HepG2 (cell line): ENCODE data around the gene FBXO28. TPM values are rescaled to one million over a fixed set of nuclear protein-coding genes. Genes with fewer than 3 reads are reported as not detected.

Experiments used
- ATAC-seq: fragments of 200-7000 bp; cut with Tn5 transposase; 3 replicates; pipeline ENCODE4 v1.9.1; 2020; ENCODE audit warnings: mild to moderate bottlenecking, moderate library complexity
- BruUV-seq: library from RNA; stranded (reverse); fragments of 400-500 nt; replicated peaks from 2 replicates; lab custom pipeline; 2021; lab: Mats Ljungman, UMichigan
- CTCF ChIA-PET: fragments of 300-600 bp; formaldehyde crosslinking; extraction: SDS; loops from one replicate; lab custom pipeline; 2021; ENCODE audit warnings: low total read pairs, inconsistent platforms, low intra/inter-chr PET ratio; lab: Yijun Ruan, JAX
- POLR2A ChIA-PET: fragments of 350-600 bp; sonication (Branson Sonifier 250); formaldehyde crosslinking; loops from one replicate; lab custom pipeline; 2020; ENCODE audit warnings: antibody characterized with exemption, inconsistent platforms; lab: Yijun Ruan, JAX
- DNase-seq: peaks from one replicate; pipeline ENCODE4 v3.0.0-alpha.2; 2015; ENCODE audit warnings: low spot score
- FAIRE-seq: peaks from 3 replicates; lab custom pipeline; 2011; peaks lifted over from hg19 to GRCh38; lab: Jason Lieb, UNC
- H2AFZ ChIP-seq: one replicate; pipeline ENCODE4 v1.6.1; 2011; ENCODE audit warnings: low read length, inconsistent platforms
- H3K27ac ChIP-seq: fragments of 300-600 bp; 3 replicates; pipeline ENCODE4 v1.8.0; 2011; ENCODE audit warnings: mixed run types, mild to moderate bottlenecking, mixed read lengths, low read length, inconsistent platforms; ENCODE audit not compliant: insufficient read depth; ENCODE audit errors: extremely low read length
- H3K27me3 ChIP-seq, 2 experiments: fragments of 200-600 bp in 1 of 2; 2 replicates in 1 of 2; 3 replicates in 1 of 2; pipeline versions ENCODE4 v1.6.0 to v1.8.0; 2011; ENCODE audit warnings: low read length in 2 of 2, mild to moderate bottlenecking in 2 of 2, moderate library complexity in 2 of 2, inconsistent platforms in 1 of 2; ENCODE audit not compliant: insufficient read depth in 2 of 2, control insufficient read depth in 1 of 2
- H3K36me3 ChIP-seq, 2 experiments: fragments of 200-600 bp in 1 of 2; replicated peaks in 1 of 2; 2 replicates in 1 of 2; 3 replicates in 1 of 2; pipeline versions ENCODE4 v1.5.1 to v1.8.0; 2011; ENCODE audit warnings: low read length in 2 of 2, inconsistent platforms in 1 of 2; ENCODE audit not compliant: insufficient read depth in 2 of 2, control insufficient read depth in 1 of 2
- H3K4me1 ChIP-seq: 2 replicates; pipeline ENCODE4 v1.5.1; 2012; ENCODE audit warnings: low read length, inconsistent platforms; ENCODE audit not compliant: insufficient read depth
- H3K4me2 ChIP-seq: 2 replicates; pipeline ENCODE4 v1.6.0; 2011; ENCODE audit warnings: low read depth, low read length, inconsistent platforms
- H3K4me3 ChIP-seq, 3 experiments: fragments of 200-600 bp in 1 of 3; sonication (generic), shearing (Covaris generic) in 1 of 3; replicated peaks in 1 of 3; 2 replicates each; pipeline ENCODE4 v1.5.1; 2011 to 2016; ENCODE audit warnings: low read length in 3 of 3, inconsistent platforms in 2 of 3, low read depth in 2 of 3, mild to moderate bottlenecking in 2 of 3, control low read depth in 1 of 3, mixed read lengths in 1 of 3; ENCODE audit not compliant: insufficient read depth in 1 of 3
- H3K79me2 ChIP-seq: one replicate; pipeline ENCODE4 v1.6.1; 2011; ENCODE audit warnings: low read length, inconsistent platforms; ENCODE audit not compliant: insufficient read depth
- H3K9ac ChIP-seq: 2 replicates; pipeline ENCODE4 v1.6.0; 2011; ENCODE audit warnings: mild to moderate bottlenecking, low read depth, low read length, inconsistent platforms; ENCODE audit not compliant: insufficient read depth
- H3K9me3 ChIP-seq: 2 replicates; pipeline ENCODE4 v1.5.1; 2012; ENCODE audit warnings: mild to moderate bottlenecking, low read length
- H4K20me1 ChIP-seq: 2 replicates; pipeline ENCODE4 v1.6.0; 2011; ENCODE audit warnings: inconsistent platforms, mild to moderate bottlenecking, low read length, moderate library complexity; ENCODE audit not compliant: insufficient read depth
- CEBPG ChIP-seq: IDR thresholded peaks from 2 replicates; pipeline ENCODE4 v1.6.1; 2016
- CHD4 ChIP-seq: fragments of 200-600 bp; sonication (generic); IDR thresholded peaks from 2 replicates; pipeline ENCODE4 v1.7.0; 2017; ENCODE audit warnings: mild to moderate bottlenecking, low read length, borderline replicate concordance
- FOSL2 ChIP-seq: sonication (generic); formaldehyde crosslinking; IDR thresholded peaks from 2 replicates; pipeline ENCODE4 v1.4.0; 2020; ENCODE audit warnings: missing genetic modification reagents
- GFI1 ChIP-seq: sonication (generic); formaldehyde crosslinking; IDR thresholded peaks from 2 replicates; pipeline ENCODE4 v1.5.0; 2020; ENCODE audit warnings: missing genetic modification reagents, mild to moderate bottlenecking, borderline replicate concordance
- KDM3A ChIP-seq: IDR thresholded peaks from 2 replicates; pipeline ENCODE4 v1.6.1; 2018; ENCODE audit warnings: low read depth, missing compliant biosample characterization
- NONO ChIP-seq, 2 experiments: fragments of 450-650 bp in 1 of 2; sonication (generic) in 1 of 2; formaldehyde crosslinking in 1 of 2; IDR thresholded peaks in 1 of 2; conservative IDR thresholded peaks in 1 of 2; 2 replicates each; pipeline versions ENCODE4 v1.6.1 to v1.8.0; 2017 to 2022; ENCODE audit warnings: mild to moderate bottlenecking in 1 of 2, missing genetic modification reagents in 1 of 2, moderate library complexity in 1 of 2
- POLR2AphosphoS2 ChIP-seq: IDR thresholded peaks from 2 replicates; pipeline ENCODE4 v1.6.1; 2011; ENCODE audit warnings: low read depth, low read length, improper control_type of control experiment
- ZFP82 ChIP-seq: sonication (generic); formaldehyde crosslinking; IDR thresholded peaks from 2 replicates; pipeline ENCODE4 v1.5.1; 2020; ENCODE audit warnings: mild to moderate bottlenecking, missing genetic modification reagents, borderline replicate concordance
- ZNF275 ChIP-seq: sonication (generic); formaldehyde crosslinking; IDR thresholded peaks from 2 replicates; pipeline ENCODE4 v1.8.0; 2022; ENCODE audit warnings: missing genetic modification reagents, mild to moderate bottlenecking, inconsistent platforms, borderline replicate concordance
- ZNF574 ChIP-seq: sonication (generic); formaldehyde crosslinking; IDR thresholded peaks from 2 replicates; pipeline ENCODE4 v1.4.0; 2020; ENCODE audit warnings: missing genetic modification reagents
- WGBS: methylation state at CpG from one replicate; pipeline ENCODE4 v1.1.6; 2017; ENCODE audit warnings: low lambda C conversion rate; 5-methylcytosine and 5-hydroxymethylcytosine counted together
- in situ Hi-C: cut with HindIII; loops from 2 replicates; pipeline ENCODE4 v1.10.0; 2017; ENCODE audit warnings: low pct_unique_long_range_greater_than_20kb; ENCODE audit not compliant: extremely low pct_ligation_motif_present
- intact Hi-C: fragments of 100-400 bp; cut with micrococcal nuclease; formaldehyde crosslinking; loops from one replicate; pipeline ENCODE4 v1.10.0; 2022; ENCODE audit not compliant: unreplicated experiment
- polyA plus RNA-seq, 8 experiments: library from polyadenylated mRNA; depleted of rRNA in 3 of 8; stranded (reverse) in 7 of 8; unstranded in 1 of 8; fragments of >200 nt; fragmentation: Illumina TruSeq in 4 of 8; extraction: Trizol in 4 of 8; gene quantifications; 2 replicates each; pipeline versions ENCODE4 v1.2.1 to v1.2.3, GENCODE V29; 2011 to 2016; ENCODE audit warnings: low read depth in 4 of 8, missing spikeins in 1 of 8, mixed read lengths in 1 of 8; ENCODE audit not compliant: insufficient read depth in 1 of 8
- total RNA-seq, 5 experiments: library from RNA; depleted of rRNA; stranded (reverse); fragments of >200 nt; fragmentation: Illumina TruSeq; extraction: Trizol; gene quantifications; 2 replicates each; pipeline ENCODE4 v1.2.3, GENCODE V29; 2016; ENCODE audit warnings: low read depth in 1 of 5
- TF ChIP-seq, protein P1 (sequence below), 2 experiments: sonication (generic) in 1 of 2; formaldehyde crosslinking in 1 of 2; IDR thresholded peaks; 2 replicates each; pipeline versions ENCODE4 v1.6.1 to v1.9.0; 2014 to 2022; ENCODE audit warnings: antibody characterized with exemption in 1 of 2, borderline replicate concordance in 1 of 2, inconsistent platforms in 1 of 2, low read depth in 1 of 2, missing genetic modification reagents in 1 of 2

The FBXO28 gene
- total and polyA plus RNA-seq, 2 of the 13 experiments (the other 11 are each of a cell fraction or from before 2014, with no cell fraction given), result 8.5 to 29.1 TPM

GRCh38 chr1:224181453-224181810, 67.5 kb downstream of the FBXO28 start (continued):
- no peak for TF ChIP-seq ZNF275
- no peak for TF ChIP-seq GFI1 (CRISPR knock-in tag)
- no peak for TF ChIP-seq ZNF574 (CRISPR knock-in tag)
- TF ChIP-seq POLR2AphosphoS2, result no peak
- TF ChIP-seq FOSL2 (CRISPR knock-in tag), result no peak
- no peak for TF ChIP-seq KDM3A (CRISPR knock-in tag)

GRCh38 chr1:224182057-224182865, 68.3 kb downstream of the FBXO28 start:
- no peak for DNase-seq
- peak overlapping the region; percentile 60 to 89 (median 87) for H3K4me3 ChIP-seq
- peak overlapping the region; percentile 90 for H2AFZ ChIP-seq
- H3K36me3 ChIP-seq, result no peaks in the 10 kb centered on the region
- no peak for ATAC-seq
- BruUV-seq, result TSS peak; percentile 80
- in situ Hi-C loops (no loop called here), intact Hi-C loops (no loop called here)
- WGBS, result 1% methylated on average over 22 of the region's 22 CpGs
- peaks cover 33% of the 10 kb centered on the region for H3K4me1 ChIP-seq
- peak overlapping the region; percentile 67 for H3K27ac ChIP-seq
- H3K9ac ChIP-seq, result peak overlapping the region; percentile 65
- 0 out of 2 replicates have a peak, but pooled peaks cover 4% of the 10 kb centered on the region for H4K20me1 ChIP-seq
- no peak for FAIRE-seq
- H3K79me2 ChIP-seq, result peaks cover 5% of the 10 kb centered on the region
- H3K27me3 ChIP-seq, result no peaks in the 10 kb centered on the region
- no peaks in the 10 kb centered on the region for H3K9me3 ChIP-seq
- H3K4me2 ChIP-seq, result peak overlapping the region; percentile 75
- ChIA-PET CTCF (no interaction called here), POLR2A (interaction anchor here (0.7 to 2.3 kb wide), 5 partner anchors 11 to 68 kb away, joined by 3 to 17 read pairs (median 3); partner anchors contain the start of gene FBXO28)
- TF ChIP-seq NONO (IDR thresholded peaks at IDR 0.05), result no peak
- 0 out of 2 replicates have a peak, but pooled peaks have one; percentile 15 for TF ChIP-seq NONO (CRISPR knock-in tag; conservative IDR thresholded peaks at IDR 0.05)
- TF ChIP-seq ZFP82 (CRISPR knock-in tag), result no peak
- TF ChIP-seq, protein P1, sequence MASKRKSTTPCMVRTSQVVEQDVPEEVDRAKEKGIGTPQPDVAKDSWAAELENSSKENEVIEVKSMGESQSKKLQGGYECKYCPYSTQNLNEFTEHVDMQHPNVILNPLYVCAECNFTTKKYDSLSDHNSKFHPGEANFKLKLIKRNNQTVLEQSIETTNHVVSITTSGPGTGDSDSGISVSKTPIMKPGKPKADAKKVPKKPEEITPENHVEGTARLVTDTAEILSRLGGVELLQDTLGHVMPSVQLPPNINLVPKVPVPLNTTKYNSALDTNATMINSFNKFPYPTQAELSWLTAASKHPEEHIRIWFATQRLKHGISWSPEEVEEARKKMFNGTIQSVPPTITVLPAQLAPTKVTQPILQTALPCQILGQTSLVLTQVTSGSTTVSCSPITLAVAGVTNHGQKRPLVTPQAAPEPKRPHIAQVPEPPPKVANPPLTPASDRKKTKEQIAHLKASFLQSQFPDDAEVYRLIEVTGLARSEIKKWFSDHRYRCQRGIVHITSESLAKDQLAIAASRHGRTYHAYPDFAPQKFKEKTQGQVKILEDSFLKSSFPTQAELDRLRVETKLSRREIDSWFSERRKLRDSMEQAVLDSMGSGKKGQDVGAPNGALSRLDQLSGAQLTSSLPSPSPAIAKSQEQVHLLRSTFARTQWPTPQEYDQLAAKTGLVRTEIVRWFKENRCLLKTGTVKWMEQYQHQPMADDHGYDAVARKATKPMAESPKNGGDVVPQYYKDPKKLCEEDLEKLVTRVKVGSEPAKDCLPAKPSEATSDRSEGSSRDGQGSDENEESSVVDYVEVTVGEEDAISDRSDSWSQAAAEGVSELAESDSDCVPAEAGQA (IDR thresholded peaks at IDR 0.05; ENCODE audit: low read depth), result no peak
- TF ChIP-seq, protein P1 (CRISPR knock-in tag; IDR thresholded peaks at IDR 0.05; ENCODE audit: borderline replicate concordance), result 0 out of 2 replicates have a peak, but pooled peaks have one; percentile 50
- peak; percentile 80 for TF ChIP-seq CEBPG (CRISPR knock-in tag)
- peak; percentile 81; the same call in 1 of the 2 replicates for TF ChIP-seq CHD4
